Measurements from ENCODE around the gene EIF4G1. TPM values are rescaled to one million over a fixed set of nuclear protein-coding genes. Genes with fewer than 3 reads are reported as not detected.

Gene EIF4G1
- total and polyA plus RNA-seq, 10 of the 15 experiments (the other 5 are each of a cell fraction or from before 2014, with no cell fraction given): 5.7 to 462 (median 237) TPM

DNA sequence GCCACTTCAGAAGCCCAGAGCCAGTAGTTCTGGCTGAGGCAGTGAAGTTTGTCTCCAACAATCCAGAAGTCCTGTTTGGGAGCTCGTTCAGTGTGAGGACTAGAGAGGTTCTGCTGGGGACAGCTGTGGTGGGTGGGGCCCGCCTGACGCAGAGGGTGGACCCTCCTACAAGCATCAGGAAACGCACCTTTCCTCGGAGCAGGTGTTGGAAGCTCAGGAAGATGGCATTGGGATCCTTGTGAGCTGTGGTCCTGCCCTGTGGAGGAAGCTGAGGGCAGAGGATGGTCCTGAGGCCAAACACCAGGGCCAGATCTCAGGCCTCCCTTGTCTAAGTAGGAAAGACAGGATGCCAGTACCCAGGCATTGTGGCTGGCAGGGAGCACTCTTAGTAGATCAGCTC, 58.5 kb downstream of the EIF4G1 start (continued):
- TF ChIP-seq, protein P1, sequence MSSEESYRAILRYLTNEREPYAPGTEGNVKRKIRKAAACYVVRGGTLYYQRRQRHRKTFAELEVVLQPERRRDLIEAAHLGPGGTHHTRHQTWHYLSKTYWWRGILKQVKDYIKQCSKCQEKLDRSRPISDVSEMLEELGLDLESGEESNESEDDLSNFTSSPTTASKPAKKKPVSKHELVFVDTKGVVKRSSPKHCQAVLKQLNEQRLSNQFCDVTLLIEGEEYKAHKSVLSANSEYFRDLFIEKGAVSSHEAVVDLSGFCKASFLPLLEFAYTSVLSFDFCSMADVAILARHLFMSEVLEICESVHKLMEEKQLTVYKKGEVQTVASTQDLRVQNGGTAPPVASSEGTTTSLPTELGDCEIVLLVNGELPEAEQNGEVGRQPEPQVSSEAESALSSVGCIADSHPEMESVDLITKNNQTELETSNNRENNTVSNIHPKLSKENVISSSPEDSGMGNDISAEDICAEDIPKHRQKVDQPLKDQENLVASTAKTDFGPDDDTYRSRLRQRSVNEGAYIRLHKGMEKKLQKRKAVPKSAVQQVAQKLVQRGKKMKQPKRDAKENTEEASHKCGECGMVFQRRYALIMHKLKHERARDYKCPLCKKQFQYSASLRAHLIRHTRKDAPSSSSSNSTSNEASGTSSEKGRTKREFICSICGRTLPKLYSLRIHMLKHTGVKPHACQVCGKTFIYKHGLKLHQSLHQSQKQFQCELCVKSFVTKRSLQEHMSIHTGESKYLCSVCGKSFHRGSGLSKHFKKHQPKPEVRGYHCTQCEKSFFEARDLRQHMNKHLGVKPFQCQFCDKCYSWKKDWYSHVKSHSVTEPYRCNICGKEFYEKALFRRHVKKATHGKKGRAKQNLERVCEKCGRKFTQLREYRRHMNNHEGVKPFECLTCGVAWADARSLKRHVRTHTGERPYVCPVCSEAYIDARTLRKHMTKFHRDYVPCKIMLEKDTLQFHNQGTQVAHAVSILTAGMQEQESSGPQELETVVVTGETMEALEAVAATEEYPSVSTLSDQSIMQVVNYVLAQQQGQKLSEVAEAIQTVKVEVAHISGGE (CRISPR knock-in tag; IDR thresholded peaks at IDR 0.05): no peak
- TF ChIP-seq ZNF207 (IDR thresholded peaks at IDR 0.05; ENCODE audit: borderline replicate concordance) (no peak), EED (IDR thresholded peaks at IDR 0.05; ENCODE audit: low read depth) (no peak)
- TF ChIP-seq, protein P2, sequence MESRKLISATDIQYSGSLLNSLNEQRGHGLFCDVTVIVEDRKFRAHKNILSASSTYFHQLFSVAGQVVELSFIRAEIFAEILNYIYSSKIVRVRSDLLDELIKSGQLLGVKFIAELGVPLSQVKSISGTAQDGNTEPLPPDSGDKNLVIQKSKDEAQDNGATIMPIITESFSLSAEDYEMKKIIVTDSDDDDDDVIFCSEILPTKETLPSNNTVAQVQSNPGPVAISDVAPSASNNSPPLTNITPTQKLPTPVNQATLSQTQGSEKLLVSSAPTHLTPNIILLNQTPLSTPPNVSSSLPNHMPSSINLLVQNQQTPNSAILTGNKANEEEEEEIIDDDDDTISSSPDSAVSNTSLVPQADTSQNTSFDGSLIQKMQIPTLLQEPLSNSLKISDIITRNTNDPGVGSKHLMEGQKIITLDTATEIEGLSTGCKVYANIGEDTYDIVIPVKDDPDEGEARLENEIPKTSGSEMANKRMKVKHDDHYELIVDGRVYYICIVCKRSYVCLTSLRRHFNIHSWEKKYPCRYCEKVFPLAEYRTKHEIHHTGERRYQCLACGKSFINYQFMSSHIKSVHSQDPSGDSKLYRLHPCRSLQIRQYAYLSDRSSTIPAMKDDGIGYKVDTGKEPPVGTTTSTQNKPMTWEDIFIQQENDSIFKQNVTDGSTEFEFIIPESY (IDR thresholded peaks at IDR 0.05): no peak
- TF ChIP-seq, protein P3, sequence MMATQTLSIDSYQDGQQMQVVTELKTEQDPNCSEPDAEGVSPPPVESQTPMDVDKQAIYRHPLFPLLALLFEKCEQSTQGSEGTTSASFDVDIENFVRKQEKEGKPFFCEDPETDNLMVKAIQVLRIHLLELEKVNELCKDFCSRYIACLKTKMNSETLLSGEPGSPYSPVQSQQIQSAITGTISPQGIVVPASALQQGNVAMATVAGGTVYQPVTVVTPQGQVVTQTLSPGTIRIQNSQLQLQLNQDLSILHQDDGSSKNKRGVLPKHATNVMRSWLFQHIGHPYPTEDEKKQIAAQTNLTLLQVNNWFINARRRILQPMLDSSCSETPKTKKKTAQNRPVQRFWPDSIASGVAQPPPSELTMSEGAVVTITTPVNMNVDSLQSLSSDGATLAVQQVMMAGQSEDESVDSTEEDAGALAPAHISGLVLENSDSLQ (IDR thresholded peaks at IDR 0.05): no peak
